Inferior parietal cortex (tissue), 1 donor: Measurements from ENCODE around the gene C2orf69.
"Not testable (repeated sequence)": the region's sequence is repeated elsewhere in the genome, so short reads cannot be mapped to it uniquely, and the experiment has no call there.

ENCODE experiments used
- DNase-seq: peaks from one replicate; pipeline ENCODE4 v3.0.0-alpha.2; 2016; ENCODE audit errors: extremely low spot score

Gene C2orf69

GRCh38 chr2:199911052-199911876, at the start of gene C2orf69:
Gene C2orf69, plus strand, starts transcription at chr2:199911293. Its CDS starts 146 bp downstream, at chr2:199911439.
- peak; percentile 95 for DNase-seq

GRCh38 chr2:199862788-199863187, 48.3 kb upstream of the C2orf69 start:
- no peak for DNase-seq

GRCh38 chr2:199865905-199866304, 45.2 kb upstream of the C2orf69 start:
- DNase-seq: no peak

- no peak for DNase-seq
Measured at GRCh38 chr2:199868431-199869226, 42.5 kb upstream of the C2orf69 start.

- no peak for DNase-seq
Measured at GRCh38 chr2:199869227-199869541, 41.9 kb upstream of the C2orf69 start.

- no peak for DNase-seq
Measured at GRCh38 chr2:199869653-199870052, 41.4 kb upstream of the C2orf69 start.

- DNase-seq: no peak
Measured at GRCh38 chr2:199870581-199870980, 40.5 kb upstream of the C2orf69 start.

- DNase-seq: no peak
Measured at GRCh38 chr2:199874209-199874608, 36.9 kb upstream of the C2orf69 start.

- no peak for DNase-seq
Measured at GRCh38 chr2:199875400-199875799, 35.7 kb upstream of the C2orf69 start.

GRCh38 chr2:199882667-199883066, 28.4 kb upstream of the C2orf69 start:
- no peak for DNase-seq

- no peak for DNase-seq
Measured at GRCh38 chr2:199883474-199884212, 27.4 kb upstream of the C2orf69 start.

GRCh38 chr2:199895406-199895805, 15.7 kb upstream of the C2orf69 start:
- DNase-seq: no peak

- DNase-seq: no peak
Measured at GRCh38 chr2:199896617-199897016, 14.5 kb upstream of the C2orf69 start.

- DNase-seq: no peak
Measured at GRCh38 chr2:199901942-199902341, 9.2 kb upstream of the C2orf69 start.

GRCh38 chr2:199902486-199903110, 8.5 kb upstream of the C2orf69 start:
- DNase-seq: no peak

- DNase-seq: no peak
Measured at GRCh38 chr2:199903111-199903510, 8.0 kb upstream of the C2orf69 start.

- no peak for DNase-seq
Measured at GRCh38 chr2:199907008-199907714, 3.9 kb upstream of the C2orf69 start.

GRCh38 chr2:199910338-199911051, 598 bp upstream of the C2orf69 start:
- no peak for DNase-seq

GRCh38 chr2:199911877-199912161, 726 bp downstream of the C2orf69 start:
- no peak for DNase-seq

- not testable (repeated sequence) for DNase-seq
Measured at GRCh38 chr2:199912553-199913114, 1.5 kb downstream of the C2orf69 start.
